ENCODE data around the gene THAP4. TPM values are rescaled to one million over a fixed set of nuclear protein-coding genes. Genes with fewer than 3 reads are reported as not detected.

The THAP4 gene
- total and polyA plus RNA-seq, 2 of the 13 experiments (the other 11 are each of a cell fraction or from before 2014, with no cell fraction given), result 59.7 to 75.7 TPM

DNA sequence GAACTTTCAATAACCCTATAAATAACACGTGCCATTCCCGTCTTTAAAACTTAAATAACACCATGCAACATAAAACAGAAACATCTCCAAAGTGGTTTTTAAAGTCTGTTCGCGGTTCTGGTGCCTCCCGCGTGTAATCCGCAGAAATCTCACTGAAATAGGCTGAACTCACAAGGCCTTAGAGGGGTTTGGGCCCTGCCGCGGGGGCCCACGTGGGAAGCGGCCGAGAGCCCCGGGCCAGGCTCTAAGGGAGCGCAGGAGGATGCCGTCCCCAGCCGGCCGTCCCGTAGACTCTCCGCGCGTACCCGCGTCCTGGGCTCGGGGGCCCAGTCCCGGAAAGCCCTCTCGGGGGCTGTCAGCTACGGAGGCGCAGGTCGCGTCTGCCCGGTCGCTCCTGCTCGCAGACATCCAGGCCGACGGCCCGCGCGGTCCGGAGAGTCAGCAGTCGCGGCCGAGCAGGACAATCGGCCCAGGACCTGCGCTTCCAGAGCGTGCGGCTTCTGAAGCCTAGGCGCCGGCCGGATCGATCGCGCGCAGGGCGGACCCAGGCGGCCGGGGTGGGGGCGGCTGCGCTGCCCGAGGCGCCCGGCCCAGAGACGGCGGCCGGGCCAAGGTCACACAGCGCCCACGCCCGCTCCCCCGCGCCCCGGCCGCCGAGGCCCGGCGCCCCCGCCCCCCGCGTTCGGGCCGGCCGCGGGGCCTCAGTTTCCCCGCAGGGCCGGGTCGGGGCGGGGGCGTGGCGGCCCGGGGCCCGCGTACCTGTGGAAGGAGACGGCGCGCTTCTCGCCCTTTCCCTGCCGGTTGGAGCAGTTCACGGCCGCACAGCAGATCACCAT, 558 bp downstream of the THAP4 start (continued):
- no peak for TF ChIP-seq ZNF724P (CRISPR knock-in tag; IDR thresholded peaks at IDR 0.05; ENCODE audit: borderline replicate concordance)
- TF ChIP-seq GPN1 (CRISPR knock-in tag; IDR thresholded peaks at IDR 0.05; ENCODE audit: borderline replicate concordance), result no peak
- no peak for TF ChIP-seq SP140L (CRISPR knock-in tag; IDR thresholded peaks at IDR 0.05; ENCODE audit: borderline replicate concordance)
- peak; percentile 60; the same call in 2 of the 3 replicates for TF ChIP-seq MXI1 (IDR thresholded peaks at IDR 0.05; ENCODE audit: borderline replicate concordance, low read depth, low read length)
- TF ChIP-seq TBX2 (CRISPR knock-in tag; IDR thresholded peaks at IDR 0.05; ENCODE audit: borderline replicate concordance), result peak; percentile 33; the same call in 1 of the 2 replicates
- TF ChIP-seq NCOA1 (CRISPR knock-in tag; IDR thresholded peaks at IDR 0.05), result no peak
- TF ChIP-seq, protein P1, sequence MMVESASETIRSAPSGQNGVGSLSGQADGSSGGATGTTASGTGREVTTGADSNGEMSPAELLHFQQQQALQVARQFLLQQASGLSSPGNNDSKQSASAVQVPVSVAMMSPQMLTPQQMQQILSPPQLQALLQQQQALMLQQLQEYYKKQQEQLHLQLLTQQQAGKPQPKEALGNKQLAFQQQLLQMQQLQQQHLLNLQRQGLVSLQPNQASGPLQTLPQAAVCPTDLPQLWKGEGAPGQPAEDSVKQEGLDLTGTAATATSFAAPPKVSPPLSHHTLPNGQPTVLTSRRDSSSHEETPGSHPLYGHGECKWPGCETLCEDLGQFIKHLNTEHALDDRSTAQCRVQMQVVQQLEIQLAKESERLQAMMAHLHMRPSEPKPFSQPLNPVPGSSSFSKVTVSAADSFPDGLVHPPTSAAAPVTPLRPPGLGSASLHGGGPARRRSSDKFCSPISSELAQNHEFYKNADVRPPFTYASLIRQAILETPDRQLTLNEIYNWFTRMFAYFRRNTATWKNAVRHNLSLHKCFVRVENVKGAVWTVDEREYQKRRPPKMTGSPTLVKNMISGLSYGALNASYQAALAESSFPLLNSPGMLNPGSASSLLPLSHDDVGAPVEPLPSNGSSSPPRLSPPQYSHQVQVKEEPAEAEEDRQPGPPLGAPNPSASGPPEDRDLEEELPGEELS (CRISPR knock-in tag; IDR thresholded peaks at IDR 0.05), result 0 out of 2 replicates have a peak, but pooled peaks have one; percentile 14
- TF ChIP-seq ZNF563 (CRISPR knock-in tag; IDR thresholded peaks at IDR 0.05), result no peak; the same call in 1 of the 2 replicates
- peak; percentile 43; the same call in 1 of the 2 replicates for TF ChIP-seq MED1 (CRISPR knock-in tag; IDR thresholded peaks at IDR 0.05)
- TF ChIP-seq ZNF547 (CRISPR knock-in tag; IDR thresholded peaks at IDR 0.05), result no peak
- TF ChIP-seq, protein P2, sequence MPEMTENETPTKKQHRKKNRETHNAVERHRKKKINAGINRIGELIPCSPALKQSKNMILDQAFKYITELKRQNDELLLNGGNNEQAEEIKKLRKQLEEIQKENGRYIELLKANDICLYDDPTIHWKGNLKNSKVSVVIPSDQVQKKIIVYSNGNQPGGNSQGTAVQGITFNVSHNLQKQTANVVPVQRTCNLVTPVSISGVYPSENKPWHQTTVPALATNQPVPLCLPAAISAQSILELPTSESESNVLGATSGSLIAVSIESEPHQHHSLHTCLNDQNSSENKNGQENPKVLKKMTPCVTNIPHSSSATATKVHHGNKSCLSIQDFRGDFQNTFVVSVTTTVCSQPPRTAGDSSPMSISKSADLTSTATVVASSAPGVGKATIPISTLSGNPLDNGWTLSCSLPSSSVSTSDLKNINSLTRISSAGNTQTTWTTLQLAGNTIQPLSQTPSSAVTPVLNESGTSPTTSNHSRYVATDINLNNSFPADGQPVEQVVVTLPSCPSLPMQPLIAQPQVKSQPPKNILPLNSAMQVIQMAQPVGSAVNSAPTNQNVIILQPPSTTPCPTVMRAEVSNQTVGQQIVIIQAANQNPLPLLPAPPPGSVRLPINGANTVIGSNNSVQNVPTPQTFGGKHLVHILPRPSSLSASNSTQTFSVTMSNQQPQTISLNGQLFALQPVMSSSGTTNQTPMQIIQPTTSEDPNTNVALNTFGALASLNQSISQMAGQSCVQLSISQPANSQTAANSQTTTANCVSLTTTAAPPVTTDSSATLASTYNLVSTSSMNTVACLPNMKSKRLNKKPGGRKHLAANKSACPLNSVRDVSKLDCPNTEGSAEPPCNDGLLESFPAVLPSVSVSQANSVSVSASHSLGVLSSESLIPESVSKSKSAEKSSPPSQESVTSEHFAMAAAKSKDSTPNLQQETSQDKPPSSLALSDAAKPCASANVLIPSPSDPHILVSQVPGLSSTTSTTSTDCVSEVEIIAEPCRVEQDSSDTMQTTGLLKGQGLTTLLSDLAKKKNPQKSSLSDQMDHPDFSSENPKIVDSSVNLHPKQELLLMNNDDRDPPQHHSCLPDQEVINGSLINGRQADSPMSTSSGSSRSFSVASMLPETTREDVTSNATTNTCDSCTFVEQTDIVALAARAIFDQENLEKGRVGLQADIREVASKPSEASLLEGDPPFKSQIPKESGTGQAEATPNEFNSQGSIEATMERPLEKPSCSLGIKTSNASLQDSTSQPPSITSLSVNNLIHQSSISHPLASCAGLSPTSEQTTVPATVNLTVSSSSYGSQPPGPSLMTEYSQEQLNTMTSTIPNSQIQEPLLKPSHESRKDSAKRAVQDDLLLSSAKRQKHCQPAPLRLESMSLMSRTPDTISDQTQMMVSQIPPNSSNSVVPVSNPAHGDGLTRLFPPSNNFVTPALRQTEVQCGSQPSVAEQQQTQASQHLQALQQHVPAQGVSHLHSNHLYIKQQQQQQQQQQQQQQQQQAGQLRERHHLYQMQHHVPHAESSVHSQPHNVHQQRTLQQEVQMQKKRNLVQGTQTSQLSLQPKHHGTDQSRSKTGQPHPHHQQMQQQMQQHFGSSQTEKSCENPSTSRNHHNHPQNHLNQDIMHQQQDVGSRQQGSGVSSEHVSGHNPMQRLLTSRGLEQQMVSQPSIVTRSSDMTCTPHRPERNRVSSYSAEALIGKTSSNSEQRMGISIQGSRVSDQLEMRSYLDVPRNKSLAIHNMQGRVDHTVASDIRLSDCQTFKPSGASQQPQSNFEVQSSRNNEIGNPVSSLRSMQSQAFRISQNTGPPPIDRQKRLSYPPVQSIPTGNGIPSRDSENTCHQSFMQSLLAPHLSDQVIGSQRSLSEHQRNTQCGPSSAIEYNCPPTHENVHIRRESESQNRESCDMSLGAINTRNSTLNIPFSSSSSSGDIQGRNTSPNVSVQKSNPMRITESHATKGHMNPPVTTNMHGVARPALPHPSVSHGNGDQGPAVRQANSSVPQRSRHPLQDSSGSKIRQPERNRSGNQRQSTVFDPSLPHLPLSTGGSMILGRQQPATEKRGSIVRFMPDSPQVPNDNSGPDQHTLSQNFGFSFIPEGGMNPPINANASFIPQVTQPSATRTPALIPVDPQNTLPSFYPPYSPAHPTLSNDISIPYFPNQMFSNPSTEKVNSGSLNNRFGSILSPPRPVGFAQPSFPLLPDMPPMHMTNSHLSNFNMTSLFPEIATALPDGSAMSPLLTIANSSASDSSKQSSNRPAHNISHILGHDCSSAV (CRISPR knock-in tag; IDR thresholded peaks at IDR 0.05; ENCODE audit: borderline replicate concordance), result no peak
- TF ChIP-seq, protein P3, sequence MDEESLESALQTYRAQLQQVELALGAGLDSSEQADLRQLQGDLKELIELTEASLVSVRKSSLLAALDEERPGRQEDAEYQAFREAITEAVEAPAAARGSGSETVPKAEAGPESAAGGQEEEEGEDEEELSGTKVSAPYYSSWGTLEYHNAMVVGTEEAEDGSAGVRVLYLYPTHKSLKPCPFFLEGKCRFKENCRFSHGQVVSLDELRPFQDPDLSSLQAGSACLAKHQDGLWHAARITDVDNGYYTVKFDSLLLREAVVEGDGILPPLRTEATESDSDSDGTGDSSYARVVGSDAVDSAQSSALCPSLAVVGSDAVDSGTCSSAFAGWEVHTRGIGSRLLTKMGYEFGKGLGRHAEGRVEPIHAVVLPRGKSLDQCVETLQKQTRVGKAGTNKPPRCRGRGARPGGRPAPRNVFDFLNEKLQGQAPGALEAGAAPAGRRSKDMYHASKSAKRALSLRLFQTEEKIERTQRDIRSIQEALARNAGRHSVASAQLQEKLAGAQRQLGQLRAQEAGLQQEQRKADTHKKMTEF (CRISPR knock-in tag; IDR thresholded peaks at IDR 0.05), result peak; percentile 73; the same call in 1 of the 2 replicates
- TF ChIP-seq, protein P4, sequence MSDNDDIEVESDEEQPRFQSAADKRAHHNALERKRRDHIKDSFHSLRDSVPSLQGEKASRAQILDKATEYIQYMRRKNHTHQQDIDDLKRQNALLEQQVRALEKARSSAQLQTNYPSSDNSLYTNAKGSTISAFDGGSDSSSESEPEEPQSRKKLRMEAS (IDR thresholded peaks at IDR 0.05), result peak; percentile 65
- TF ChIP-seq ZBTB8A (CRISPR knock-in tag; IDR thresholded peaks at IDR 0.05; ENCODE audit: borderline replicate concordance, low read depth), result no peak
- TF ChIP-seq FOXO1 (CRISPR knock-in tag; IDR thresholded peaks at IDR 0.05), result 0 out of 2 replicates have a peak, but pooled peaks have one; percentile 32
